NB4 (cell line): ENCODE measurements around the gene DAW1.

Source experiments
- MAX ChIP-seq: IDR thresholded peaks from 2 replicates; pipeline ENCODE4 v1.6.1; 2011; ENCODE audit warnings: low read depth, low read length
- MYC ChIP-seq: IDR thresholded peaks from 2 replicates; pipeline ENCODE4 v1.6.1; 2011; ENCODE audit warnings: low read depth, low read length
- POLR2A ChIP-seq: IDR thresholded peaks from 2 replicates; pipeline ENCODE4 v1.6.1; 2011; ENCODE audit warnings: mild to moderate bottlenecking; ENCODE audit not compliant: insufficient read length; ENCODE audit errors: extremely low read depth
- TF ChIP-seq, protein P1 (sequence below): IDR thresholded peaks from one replicate; pipeline ENCODE4 v1.5.1; 2012; ENCODE audit warnings: low read depth, low read length

DNA sequence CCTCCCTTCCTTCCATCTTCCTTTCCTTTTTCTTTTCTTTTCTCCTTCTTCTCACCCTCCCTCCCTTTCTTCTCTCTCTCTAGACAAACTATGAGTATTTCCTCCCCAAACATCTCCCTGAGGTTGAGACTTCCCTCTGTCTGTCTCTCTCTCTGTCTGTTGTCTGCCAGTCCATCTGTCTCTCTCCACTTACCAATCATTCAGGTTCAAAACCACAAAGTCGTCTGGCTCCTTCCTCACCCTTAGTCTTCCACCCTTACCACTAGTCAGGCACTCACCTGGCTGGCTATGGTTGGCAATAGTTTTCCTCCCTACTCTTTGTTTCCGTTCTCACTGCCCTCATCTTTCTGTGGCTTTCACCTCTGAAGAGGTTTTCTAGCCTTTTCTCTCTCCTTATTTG is 44.9 kb upstream of the DAW1 start:
- TF ChIP-seq, protein P1, sequence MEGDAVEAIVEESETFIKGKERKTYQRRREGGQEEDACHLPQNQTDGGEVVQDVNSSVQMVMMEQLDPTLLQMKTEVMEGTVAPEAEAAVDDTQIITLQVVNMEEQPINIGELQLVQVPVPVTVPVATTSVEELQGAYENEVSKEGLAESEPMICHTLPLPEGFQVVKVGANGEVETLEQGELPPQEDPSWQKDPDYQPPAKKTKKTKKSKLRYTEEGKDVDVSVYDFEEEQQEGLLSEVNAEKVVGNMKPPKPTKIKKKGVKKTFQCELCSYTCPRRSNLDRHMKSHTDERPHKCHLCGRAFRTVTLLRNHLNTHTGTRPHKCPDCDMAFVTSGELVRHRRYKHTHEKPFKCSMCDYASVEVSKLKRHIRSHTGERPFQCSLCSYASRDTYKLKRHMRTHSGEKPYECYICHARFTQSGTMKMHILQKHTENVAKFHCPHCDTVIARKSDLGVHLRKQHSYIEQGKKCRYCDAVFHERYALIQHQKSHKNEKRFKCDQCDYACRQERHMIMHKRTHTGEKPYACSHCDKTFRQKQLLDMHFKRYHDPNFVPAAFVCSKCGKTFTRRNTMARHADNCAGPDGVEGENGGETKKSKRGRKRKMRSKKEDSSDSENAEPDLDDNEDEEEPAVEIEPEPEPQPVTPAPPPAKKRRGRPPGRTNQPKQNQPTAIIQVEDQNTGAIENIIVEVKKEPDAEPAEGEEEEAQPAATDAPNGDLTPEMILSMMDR: no peak
- TF ChIP-seq POLR2A: no peak
- no peak for TF ChIP-seq MAX
- no peak for TF ChIP-seq MYC
